GM21619 (cell line): ENCODE data around the gene GPR160.
"Not testable (repeated sequence)": the region's sequence is repeated elsewhere in the genome, so short reads cannot be mapped to it uniquely, and the experiment has no call there.

Experiments used
- ATAC-seq: cut with Tn5 transposase; IDR thresholded peaks from one replicate; pipeline ENCODE4 v1.9.1; 2021; ENCODE audit not compliant: unreplicated experiment

Gene GPR160

GRCh38 chr3:170109579-170110293, 71.9 kb downstream of the GPR160 start:
- ATAC-seq = no peak

DNA sequence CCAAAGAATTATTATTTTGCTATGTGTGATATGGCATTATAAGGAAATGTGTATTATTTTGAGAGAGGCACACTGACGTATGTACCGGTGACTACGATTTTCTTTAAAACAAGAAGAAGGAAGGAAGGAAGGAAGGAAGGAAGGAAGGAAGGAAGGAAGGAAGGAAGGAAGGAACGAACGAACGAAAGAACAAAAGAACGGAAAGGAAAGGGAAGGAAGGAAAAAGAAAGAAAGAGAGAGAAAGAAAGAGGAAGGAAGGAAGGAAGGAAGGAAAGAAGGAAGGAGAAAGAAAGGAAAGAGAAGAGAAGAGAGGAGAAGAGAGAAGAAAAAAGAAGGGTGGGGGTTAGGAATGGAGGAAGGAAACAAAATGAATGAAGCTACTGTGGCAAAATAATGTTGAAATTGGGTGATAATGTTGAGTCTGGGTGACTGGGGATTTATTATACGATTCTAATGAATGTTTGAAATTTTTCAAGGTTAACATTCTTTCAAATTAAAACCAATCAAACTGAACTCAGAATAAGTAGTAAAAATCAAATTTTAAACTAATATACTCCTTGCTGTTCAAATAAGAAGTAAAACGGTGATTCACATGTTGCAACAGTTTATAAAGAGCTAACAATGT, 73.5 kb downstream of the GPR160 start:
- ATAC-seq = no peak

DNA sequence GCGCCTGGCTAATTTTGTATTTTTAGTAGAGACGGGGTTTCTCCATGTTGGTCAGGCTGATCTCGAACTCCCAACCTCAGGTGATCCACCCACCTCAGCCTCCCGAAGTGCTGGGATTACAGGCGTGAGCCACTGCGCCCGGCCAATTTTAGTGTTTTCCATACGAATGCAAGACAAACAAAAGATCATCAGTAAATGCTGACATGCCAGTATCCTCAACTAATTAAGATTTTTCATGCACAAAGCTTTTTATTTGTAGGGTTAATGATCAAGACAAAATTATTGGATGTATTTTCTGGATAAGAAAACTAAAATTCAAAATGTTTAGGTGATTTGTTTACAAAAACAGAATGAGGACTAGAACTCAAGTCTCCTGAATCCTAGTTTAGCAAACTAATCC, 76.4 kb downstream of the GPR160 start:
- not testable (repeated sequence) for ATAC-seq

GRCh38 chr3:170117134-170117533, 79.3 kb downstream of the GPR160 start:
- no peak for ATAC-seq

GRCh38 chr3:170128259-170128976, 90.6 kb downstream of the GPR160 start:
- ATAC-seq = peak; percentile 94

GRCh38 chr3:170128977-170129431, 91.2 kb downstream of the GPR160 start:
- peak; percentile 34 for ATAC-seq

GRCh38 chr3:170130532-170130931, 92.7 kb downstream of the GPR160 start:
- no peak for ATAC-seq

GRCh38 chr3:170132335-170132734, 94.5 kb downstream of the GPR160 start:
- no peak for ATAC-seq
